Measurements from ENCODE around the gene PCDHA4.

GRCh38 chr5:140800816-140801493 lies 5.9 kb upstream of the PCDHA4 start, which contains the start of gene PCDHA3:
- TF ChIP-seq CTCF (IDR thresholded peaks at IDR 0.05) (no peak), EZH2 (IDR thresholded peaks at IDR 0.05; ENCODE audit: borderline replicate concordance, insufficient read depth, low read depth, low read length, poor library complexity, severe bottlenecking) (no peak)

All from B cell (primary cell).